CD4-positive, CD25-positive, alpha-beta regulatory T cell (primary cell): ENCODE results near the gene CIB4. TPM values are rescaled to one million over a fixed set of nuclear protein-coding genes. Genes with fewer than 3 reads are reported as not detected.

ENCODE experiments used
- ATAC-seq, 2 donors: fragments of 150-1000 bp; cut with Tn5 transposase; one replicate each; pipeline ENCODE4 v1.10.0; 2021; ENCODE audit warnings: low read depth in 2 of 2, moderate number of reproducible peaks in 2 of 2, moderate library complexity in 1 of 2
- DNase-seq, 3 donors: peaks; one replicate each; pipeline versions ENCODE4 v3.0.0 to v3.0.0-alpha.2; 2012 to 2022; ENCODE audit warnings: mixed read lengths in 1 of 3
- H3K27ac ChIP-seq: one replicate; pipeline ENCODE4 v1.7.0; 2013; ENCODE audit warnings: mild to moderate bottlenecking, low read length; ENCODE audit not compliant: insufficient read depth, poor library complexity, severe bottlenecking
- H3K27me3 ChIP-seq: one replicate; pipeline ENCODE4 v1.7.0; 2013; ENCODE audit warnings: low read length; ENCODE audit not compliant: control insufficient read depth, insufficient read depth
- H3K36me3 ChIP-seq: one replicate; pipeline ENCODE4 v1.7.0; 2013; ENCODE audit warnings: mild to moderate bottlenecking, low read length, moderate library complexity; ENCODE audit not compliant: control insufficient read depth, insufficient read depth
- H3K4me1 ChIP-seq: 2 replicates; pipeline ENCODE4 v1.7.0; 2013; ENCODE audit warnings: mild to moderate bottlenecking, low read length; ENCODE audit not compliant: insufficient read depth, control insufficient read depth, poor library complexity, severe bottlenecking
- H3K4me3 ChIP-seq: one replicate; pipeline ENCODE4 v1.7.0; 2013; ENCODE audit warnings: low read depth, mild to moderate bottlenecking, low read length, moderate library complexity
- H3K9me3 ChIP-seq, 2 experiments: 1 replicate in 1 of 2; 2 replicates in 1 of 2; pipeline ENCODE4 v1.7.0; 2013; ENCODE audit warnings: low read length in 2 of 2, mild to moderate bottlenecking in 1 of 2, moderate library complexity in 1 of 2; ENCODE audit not compliant: control insufficient read depth in 2 of 2
- H3K27ac Mint-ChIP-seq, 3 donors: one replicate each; pipeline ENCODE4 v1.8.0; 2020 to 2022; ENCODE audit warnings: mild to moderate bottlenecking in 3 of 3, mixed read lengths in 3 of 3, moderate library complexity in 2 of 3
- H3K27me3 Mint-ChIP-seq: one replicate; pipeline ENCODE4 v1.8.0; 2022; ENCODE audit warnings: mild to moderate bottlenecking, mixed read lengths
- H3K36me3 Mint-ChIP-seq: one replicate; pipeline ENCODE4 v1.8.0; 2020; ENCODE audit warnings: mixed read lengths
- H3K4me1 Mint-ChIP-seq, 4 donors: one replicate each; pipeline ENCODE4 v1.8.0; 2020 to 2022; ENCODE audit warnings: mixed read lengths in 4 of 4, mild to moderate bottlenecking in 1 of 4
- H3K4me3 Mint-ChIP-seq, 4 donors: one replicate each; pipeline ENCODE4 v1.8.0; 2020 to 2022; ENCODE audit warnings: mild to moderate bottlenecking in 4 of 4, mixed read lengths in 4 of 4, moderate library complexity in 3 of 4
- H3K9me3 Mint-ChIP-seq, 7 donors: one replicate each; pipeline ENCODE4 v1.8.0; 2020 to 2022; ENCODE audit warnings: mixed read lengths in 7 of 7, mild to moderate bottlenecking in 3 of 7, moderate library complexity in 2 of 7
- polyA plus RNA-seq, 4 donors: library from polyadenylated mRNA; unstranded; fragments of 300-500 nt; fragmentation: Illumina TruSeq; gene quantifications; one replicate each; pipeline ENCODE4 v1.2.3, GENCODE V29; 2021
- total RNA-seq: library from RNA; stranded (reverse); gene quantifications from one replicate; pipeline ENCODE4 v1.2.3, GENCODE V29; 2022

The CIB4 gene
- total and polyA plus RNA-seq, 5 donors from 2014 or later = not detected

GRCh38 chr2:26559556-26559955, 81.6 kb downstream of the CIB4 start:
- Histone ChIP-seq H3K4me3 (no peak overlapping the region), H3K4me1 (peaks cover 9% of the 10 kb centered on the region), H3K27ac (no peak overlapping the region), H3K36me3 (no peaks in the 10 kb centered on the region), H3K9me3 (no peaks in the 10 kb centered on the region), H3K27me3 (peaks cover 10% of the 10 kb centered on the region)
- Mint-ChIP-seq H3K4me3 (no peak overlapping the region), H3K27me3 (peaks cover 61% of the 10 kb centered on the region), H3K36me3 (no peaks in the 10 kb centered on the region), H3K4me1 (peaks cover 0 to 8% (median 6%) of the 10 kb centered on the region in 4 donors), H3K9me3 (no peaks in the 10 kb centered on the region), H3K27ac (no peak overlapping the region)
- DNase-seq (no peak), ATAC-seq (no peak)

- H3K4me3 ChIP-seq = no peak overlapping the region
- peaks cover 56% of the 10 kb centered on the region for H3K27me3 Mint-ChIP-seq
- no peaks in the 10 kb centered on the region for H3K36me3 Mint-ChIP-seq
- H3K27ac ChIP-seq = no peak overlapping the region
- DNase-seq = no peak
- peaks cover 10% of the 10 kb centered on the region for H3K27me3 ChIP-seq
- no peaks in the 10 kb centered on the region for H3K9me3 ChIP-seq
- peaks cover 0 to 8% (median 6%) of the 10 kb centered on the region in 4 donors for H3K4me1 Mint-ChIP-seq
- peaks cover 9% of the 10 kb centered on the region for H3K4me1 ChIP-seq
- no peak for ATAC-seq
- H3K9me3 Mint-ChIP-seq = no peaks in the 10 kb centered on the region
- no peaks in the 10 kb centered on the region for H3K36me3 ChIP-seq
- no peak overlapping the region for H3K27ac Mint-ChIP-seq
- H3K4me3 Mint-ChIP-seq = no peak overlapping the region
Measured at GRCh38 chr2:26559044-26559405, 82.1 kb downstream of the CIB4 start.

GRCh38 chr2:26558271-26559043, 82.7 kb downstream of the CIB4 start:
- H3K4me3 Mint-ChIP-seq = no peak overlapping the region
- H3K9me3 Mint-ChIP-seq = no peaks in the 10 kb centered on the region
- peaks cover 0 to 8% (median 5%) of the 10 kb centered on the region in 4 donors for H3K4me1 Mint-ChIP-seq
- Histone ChIP-seq H3K4me1 (peaks cover 9% of the 10 kb centered on the region), H3K4me3 (no peak overlapping the region), H3K36me3 (no peaks in the 10 kb centered on the region), H3K27me3 (peaks cover 6% of the 10 kb centered on the region), H3K9me3 (no peaks in the 10 kb centered on the region), H3K27ac (no peak overlapping the region)
- DNase-seq = no peak
- H3K27me3 Mint-ChIP-seq = peaks cover 50% of the 10 kb centered on the region
- no peak for ATAC-seq
- peak overlapping the region in 1 of 3 donors; percentile 74 for H3K27ac Mint-ChIP-seq
- no peaks in the 10 kb centered on the region for H3K36me3 Mint-ChIP-seq

- Histone ChIP-seq H3K27me3 (peaks cover 3% of the 10 kb centered on the region), H3K9me3 (no peaks in the 10 kb centered on the region), H3K27ac (no peak overlapping the region), H3K36me3 (no peaks in the 10 kb centered on the region), H3K4me1 (peaks cover 4% of the 10 kb centered on the region), H3K4me3 (no peak overlapping the region)
- Mint-ChIP-seq H3K36me3 (no peaks in the 10 kb centered on the region), H3K4me3 (no peak overlapping the region), H3K4me1 (peaks cover 0 to 6% (median 0%) of the 10 kb centered on the region in 4 donors), H3K27ac (no peak overlapping the region), H3K27me3 (peaks cover 42% of the 10 kb centered on the region), H3K9me3 (peaks cover 0 to 2% (median 0%) of the 10 kb centered on the region in 7 donors)
- ATAC-seq (no peak), DNase-seq (no peak)
Measured at GRCh38 chr2:26557244-26557925, 83.8 kb downstream of the CIB4 start.

- Mint-ChIP-seq H3K27ac (peak overlapping the region in 1 of 3 donors; percentile 29), H3K4me1 (peaks cover 0 to under 1% (median 0%) of the 10 kb centered on the region in 4 donors), H3K27me3 (peaks cover 39% of the 10 kb centered on the region), H3K36me3 (no peaks in the 10 kb centered on the region), H3K4me3 (no peak overlapping the region), H3K9me3 (peaks cover 0 to 2% (median 0%) of the 10 kb centered on the region in 7 donors)
- no peak overlapping the region for H3K27ac ChIP-seq
- H3K36me3 ChIP-seq = no peaks in the 10 kb centered on the region
- H3K4me3 ChIP-seq = no peak overlapping the region
- H3K4me1 ChIP-seq = no peaks in the 10 kb centered on the region
- DNase-seq (no peak), ATAC-seq (no peak)
- H3K9me3 ChIP-seq = no peaks in the 10 kb centered on the region
- peaks cover 3% of the 10 kb centered on the region for H3K27me3 ChIP-seq
Measured at GRCh38 chr2:26556309-26557243, 84.6 kb downstream of the CIB4 start.

GRCh38 chr2:26555246-26556133, 85.7 kb downstream of the CIB4 start:
- H3K27me3 Mint-ChIP-seq = peaks cover 36% of the 10 kb centered on the region
- no peak overlapping the region for H3K4me3 Mint-ChIP-seq
- peaks cover 0 to 2% (median 0%) of the 10 kb centered on the region in 7 donors for H3K9me3 Mint-ChIP-seq
- no peak overlapping the region for H3K27ac Mint-ChIP-seq
- H3K36me3 Mint-ChIP-seq = no peaks in the 10 kb centered on the region
- H3K36me3 ChIP-seq = no peaks in the 10 kb centered on the region
- ATAC-seq = no peak
- no peaks in the 10 kb centered on the region for H3K4me1 ChIP-seq
- peaks cover 3% of the 10 kb centered on the region for H3K27me3 ChIP-seq
- DNase-seq = no peak
- H3K4me3 ChIP-seq = no peak overlapping the region
- H3K9me3 ChIP-seq = no peaks in the 10 kb centered on the region
- no peaks in the 10 kb centered on the region for H3K4me1 Mint-ChIP-seq
- H3K27ac ChIP-seq = no peak overlapping the region
